ENCODE data around the gene SLC39A11.

DNA sequence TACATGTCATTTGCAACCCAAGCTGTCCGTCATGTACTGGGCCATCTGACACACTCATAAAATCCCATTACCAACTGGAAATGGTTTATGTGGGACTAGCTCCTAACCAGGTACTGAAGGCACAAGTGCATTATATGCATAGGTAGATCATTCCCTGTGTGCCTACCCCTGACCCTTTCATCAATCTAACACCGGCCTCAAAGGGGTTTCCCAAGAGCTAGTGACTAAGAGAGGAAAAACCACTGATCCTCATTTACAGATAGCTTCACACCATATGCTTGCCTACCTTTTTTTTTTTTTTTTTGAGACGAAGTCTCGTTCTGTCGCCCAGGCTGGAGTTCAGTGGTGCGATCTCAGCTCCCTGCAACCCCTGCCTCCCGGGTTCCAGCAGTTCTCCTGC is 449.8 kb downstream of the SLC39A11 start:
- no peak for TF ChIP-seq CTCF (IDR thresholded peaks at IDR 0.05)
- no peak for TF ChIP-seq POLR2A (IDR thresholded peaks at IDR 0.05)
- TF ChIP-seq POLR2AphosphoS5 (IDR thresholded peaks at IDR 0.05) = no peak

Measured in upper lobe of left lung (tissue), 4 donors.